Gastrocnemius medialis (tissue), 4 donors: ENCODE results near the gene LAS1L.

Experiments used
- CTCF ChIP-seq, 5 experiments: fragments of 450-650 bp in 3 of 5; fragments of 200-600 bp in 2 of 5; sonication (generic) in 2 of 5; IDR thresholded peaks in 4 of 5; conservative IDR thresholded peaks in 1 of 5; 1 replicate in 4 of 5; 2 replicates in 1 of 5; pipeline ENCODE4 v1.5.1; 2016 to 2019; ENCODE audit warnings: antibody characterized with exemption in 5 of 5, mild to moderate bottlenecking in 3 of 5, moderate library complexity in 3 of 5
- POLR2A ChIP-seq, 2 donors: fragments of 450-650 bp; IDR thresholded peaks; one replicate each; pipeline ENCODE4 v1.6.1; 2017; ENCODE audit warnings: antibody characterized with exemption in 2 of 2, mild to moderate bottlenecking in 2 of 2, moderate library complexity in 2 of 2

DNA sequence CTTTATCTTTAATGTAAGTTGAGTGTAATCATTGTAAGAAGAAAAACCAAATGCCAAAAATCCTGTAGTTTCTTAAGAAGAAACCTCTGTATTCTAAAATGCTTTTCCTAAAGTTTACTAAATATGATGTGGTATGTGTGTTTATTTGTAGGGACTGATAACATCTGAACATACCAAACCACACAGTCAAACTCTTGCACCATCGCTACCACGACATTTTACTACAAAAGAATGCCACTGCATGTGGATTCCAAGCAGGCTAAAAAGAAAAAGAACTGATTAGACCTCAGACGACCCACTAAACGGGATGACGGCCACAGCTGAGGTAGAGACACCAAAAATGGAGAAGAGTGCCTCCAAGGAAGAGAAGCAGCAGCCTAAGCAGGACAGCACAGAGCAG lies 46.1 kb downstream of the LAS1L start:
- TF ChIP-seq POLR2A (IDR thresholded peaks at IDR 0.05) = no peak
- no peak for TF ChIP-seq CTCF (IDR thresholded peaks at IDR 0.05 in 4 of 5, conservative IDR thresholded peaks at IDR 0.05 in 1 of 5)
